ENCODE data around the gene KRT86.

The KRT86 gene

GRCh38 chr12:52352951-52353350 lies 78.5 kb downstream of the KRT86 start:
- H3K27me3 ChIP-seq (ENCODE audit: control insufficient read depth, insufficient read depth, low read length) = peaks cover 76% of the 10 kb centered on the region

GRCh38 chr12:52353766-52354165 lies 79.3 kb downstream of the KRT86 start:
- no peaks in the 10 kb centered on the region for H3K9me3 ChIP-seq (replicated peaks; ENCODE audit: low read length)
- no peak overlapping the region for H3K4me2 ChIP-seq (ENCODE audit: low read length)
- no peak overlapping the region for H3K4me3 ChIP-seq (ENCODE audit: low read length)
- peaks cover 68% of the 10 kb centered on the region for H3K27me3 ChIP-seq (ENCODE audit: control insufficient read depth, insufficient read depth, low read length)
- H3K36me3 ChIP-seq (ENCODE audit: insufficient read depth, low read length) = no peaks in the 10 kb centered on the region
- no peaks in the 10 kb centered on the region for H3K4me1 ChIP-seq (ENCODE audit: control insufficient read depth, insufficient read depth, low read length)
- no peak overlapping the region for H3K9ac ChIP-seq (ENCODE audit: low read depth, low read length)

More at GRCh38 chr12:52352951-52353350, 78.5 kb downstream of the KRT86 start:
- no peaks in the 10 kb centered on the region for H3K9me3 ChIP-seq (replicated peaks; ENCODE audit: low read length)
- no peak overlapping the region for H3K4me3 ChIP-seq (ENCODE audit: low read length)
- no peak overlapping the region for H3K9ac ChIP-seq (ENCODE audit: low read depth, low read length)
- no peaks in the 10 kb centered on the region for H3K4me1 ChIP-seq (ENCODE audit: control insufficient read depth, insufficient read depth, low read length)
- H3K36me3 ChIP-seq (ENCODE audit: insufficient read depth, low read length) = no peaks in the 10 kb centered on the region
- no peak overlapping the region for H3K4me2 ChIP-seq (ENCODE audit: low read length)

- no peak overlapping the region for H3K9ac ChIP-seq (ENCODE audit: low read depth, low read length)
- no peaks in the 10 kb centered on the region for H3K36me3 ChIP-seq (ENCODE audit: insufficient read depth, low read length)
- H3K9me3 ChIP-seq (replicated peaks; ENCODE audit: low read length) = no peaks in the 10 kb centered on the region
- H3K4me3 ChIP-seq (ENCODE audit: low read length) = no peak overlapping the region
- peaks cover 66% of the 10 kb centered on the region for H3K27me3 ChIP-seq (ENCODE audit: control insufficient read depth, insufficient read depth, low read length)
- no peak overlapping the region for H3K4me2 ChIP-seq (ENCODE audit: low read length)
- H3K4me1 ChIP-seq (ENCODE audit: control insufficient read depth, insufficient read depth, low read length) = no peaks in the 10 kb centered on the region
Measured at GRCh38 chr12:52354200-52354599, 79.8 kb downstream of the KRT86 start.

DNA sequence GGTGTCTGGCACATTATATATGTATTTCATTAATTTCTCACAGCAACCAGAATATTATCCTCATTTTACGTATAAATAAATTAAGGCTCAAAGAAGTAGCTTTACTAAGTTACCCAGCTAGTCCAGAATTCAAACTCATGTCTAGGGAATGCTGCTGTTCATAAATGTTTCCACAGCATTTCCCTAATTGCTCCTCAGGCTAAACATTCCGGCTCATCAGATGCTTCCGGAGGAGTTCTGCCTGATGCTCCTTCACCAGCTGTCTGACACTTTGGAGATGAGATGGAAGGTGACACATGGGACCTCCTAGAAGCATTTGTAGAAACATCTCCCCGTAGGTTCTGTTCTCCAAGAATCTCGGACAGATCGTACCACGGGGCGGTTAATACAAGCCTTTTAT lies 80.7 kb downstream of the KRT86 start:
- H3K36me3 ChIP-seq (ENCODE audit: insufficient read depth, low read length) = no peaks in the 10 kb centered on the region
- peaks cover 62% of the 10 kb centered on the region for H3K27me3 ChIP-seq (ENCODE audit: control insufficient read depth, insufficient read depth, low read length)
- H3K4me2 ChIP-seq (ENCODE audit: low read length) = no peak overlapping the region
- H3K4me1 ChIP-seq (ENCODE audit: control insufficient read depth, insufficient read depth, low read length) = no peaks in the 10 kb centered on the region
- no peak overlapping the region for H3K4me3 ChIP-seq (ENCODE audit: low read length)
- no peaks in the 10 kb centered on the region for H3K9me3 ChIP-seq (replicated peaks; ENCODE audit: low read length)
- H3K9ac ChIP-seq (ENCODE audit: low read depth, low read length) = no peak overlapping the region

- H3K9me3 ChIP-seq (replicated peaks; ENCODE audit: low read length) = no peaks in the 10 kb centered on the region
- H3K4me2 ChIP-seq (ENCODE audit: low read length) = no peak overlapping the region
- no peaks in the 10 kb centered on the region for H3K4me1 ChIP-seq (ENCODE audit: control insufficient read depth, insufficient read depth, low read length)
- H3K9ac ChIP-seq (ENCODE audit: low read depth, low read length) = no peak overlapping the region
- no peak overlapping the region for H3K4me3 ChIP-seq (ENCODE audit: low read length)
- peaks cover 54% of the 10 kb centered on the region for H3K27me3 ChIP-seq (ENCODE audit: control insufficient read depth, insufficient read depth, low read length)
- no peaks in the 10 kb centered on the region for H3K36me3 ChIP-seq (ENCODE audit: insufficient read depth, low read length)
Measured at GRCh38 chr12:52356031-52356761, 81.8 kb downstream of the KRT86 start.

- H3K4me3 ChIP-seq (ENCODE audit: low read length) = no peak overlapping the region
- H3K27me3 ChIP-seq (ENCODE audit: control insufficient read depth, insufficient read depth, low read length) = peaks cover 47% of the 10 kb centered on the region
- H3K9ac ChIP-seq (ENCODE audit: low read depth, low read length) = no peak overlapping the region
- H3K9me3 ChIP-seq (replicated peaks; ENCODE audit: low read length) = no peaks in the 10 kb centered on the region
- no peak overlapping the region for H3K4me2 ChIP-seq (ENCODE audit: low read length)
- no peaks in the 10 kb centered on the region for H3K4me1 ChIP-seq (ENCODE audit: control insufficient read depth, insufficient read depth, low read length)
- no peaks in the 10 kb centered on the region for H3K36me3 ChIP-seq (ENCODE audit: insufficient read depth, low read length)
Measured at GRCh38 chr12:52356762-52357580, 82.5 kb downstream of the KRT86 start.

Data from skeletal muscle satellite cell (primary cell).